Smooth muscle cell (in vitro differentiated cells): ENCODE results near the gene NOD2. TPM values are rescaled to one million over a fixed set of nuclear protein-coding genes. Genes with fewer than 3 reads are reported as not detected.
A peak's percentile ranks its signal among the peaks of the same experiment; 100 is the strongest.

ENCODE experiments used
- DNase-seq: peaks from one replicate; lab custom pipeline; 2025; ENCODE audit not compliant: unreplicated experiment; lab: John Stamatoyannopoulos, UW
- H2AFZ ChIP-seq: fragments of 200-600 bp; sonication (generic); 2 replicates; pipeline ENCODE4 v1.6.0; 2016; ENCODE audit warnings: antibody characterized with exemption, low read depth, mild to moderate bottlenecking
- H3F3A ChIP-seq: fragments of 200-600 bp; sonication (generic); 2 replicates; pipeline ENCODE4 v1.6.0; 2017; ENCODE audit warnings: antibody characterized with exemption, low read depth
- H3K27ac ChIP-seq: fragments of 200-600 bp; sonication (generic); 2 replicates; pipeline ENCODE4 v1.5.1; 2016; ENCODE audit warnings: low read depth, mild to moderate bottlenecking
- H3K27me3 ChIP-seq: fragments of 200-600 bp; sonication (generic); 2 replicates; pipeline ENCODE4 v1.6.1; 2016; ENCODE audit warnings: low read depth, mild to moderate bottlenecking
- H3K36me3 ChIP-seq: fragments of 200-600 bp; sonication (generic); 2 replicates; pipeline ENCODE4 v1.5.1; 2016; ENCODE audit warnings: low read depth
- H3K4me1 ChIP-seq: fragments of 200-600 bp; sonication (generic); 2 replicates; pipeline ENCODE4 v1.5.1; 2016; ENCODE audit warnings: low read depth
- H3K4me2 ChIP-seq: fragments of 200-600 bp; sonication (generic); 2 replicates; pipeline ENCODE4 v1.6.0; 2016; ENCODE audit warnings: mild to moderate bottlenecking
- H3K4me3 ChIP-seq: fragments of 200-600 bp; sonication (generic); 2 replicates; pipeline ENCODE4 v1.5.1; 2016; ENCODE audit warnings: mild to moderate bottlenecking
- H3K79me2 ChIP-seq: fragments of 200-600 bp; sonication (generic); 2 replicates; pipeline ENCODE4 v1.6.0; 2016; ENCODE audit warnings: low read depth, mild to moderate bottlenecking
- H3K9ac ChIP-seq: fragments of 200-600 bp; sonication (generic); 2 replicates; pipeline ENCODE4 v1.6.0; 2016; ENCODE audit warnings: low read depth
- H3K9me3 ChIP-seq: fragments of 200-600 bp; sonication (generic); replicated peaks from 2 replicates; pipeline ENCODE4 v1.5.1; 2016; ENCODE audit warnings: low read depth
- H4K20me1 ChIP-seq: fragments of 200-600 bp; sonication (generic); 2 replicates; pipeline ENCODE4 v1.6.0; 2016; ENCODE audit warnings: low read depth
- WGBS: methylation state at CpG from one replicate; pipeline ENCODE4 v1.1.7; 2016; ENCODE audit warnings: low lambda C conversion rate; 5-methylcytosine and 5-hydroxymethylcytosine counted together
- polyA plus RNA-seq: library from polyadenylated mRNA; unstranded; fragments of >200 nt; fragmentation: Nextera tagmentation; extraction: Ambion mirVana; gene quantifications from 2 replicates; pipeline ENCODE4 v1.2.1, GENCODE V29; 2016
- total RNA-seq: library from RNA; depleted of rRNA; stranded (reverse); fragments of >200 nt; gene quantifications from 2 replicates; pipeline ENCODE4 v1.2.3, GENCODE V29; 2014
- TF ChIP-seq, protein P1 (sequence below): fragments of 200-600 bp; sonication (generic); IDR thresholded peaks from 2 replicates; pipeline ENCODE4 v1.5.1; 2017; ENCODE audit warnings: borderline replicate concordance, mild to moderate bottlenecking, antibody characterized with exemption; ENCODE audit not compliant: insufficient read depth, poor library complexity, severe bottlenecking

The NOD2 gene
- total and polyA plus RNA-seq, 2 experiments from 2014 or later = 0.90 TPM; not detected in 1

DNA sequence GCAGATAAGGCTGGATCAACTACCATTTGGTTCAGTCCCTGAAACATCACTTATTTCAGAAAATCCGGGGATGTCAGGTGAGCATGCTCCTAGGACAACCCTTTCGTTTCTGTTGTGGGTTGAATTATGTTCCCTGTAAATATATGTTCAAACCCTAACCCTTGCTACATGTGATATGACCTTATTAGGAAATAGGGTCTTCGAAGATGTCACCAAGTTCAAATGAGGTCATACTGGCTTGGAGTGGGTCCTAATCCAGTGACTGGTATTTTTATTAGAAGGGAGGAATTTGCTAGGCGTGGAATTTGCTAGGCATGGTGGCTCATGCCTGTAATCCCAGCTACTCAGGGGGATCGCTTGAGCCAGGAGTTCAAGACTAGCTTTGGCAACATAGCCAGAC, 33.6 kb upstream of the NOD2 start:
- DNase-seq = no peak
- Histone ChIP-seq H3F3A (no peaks in the 10 kb centered on the region), H2AFZ (no peak overlapping the region), H3K27me3 (no peaks in the 10 kb centered on the region), H3K9ac (no peak overlapping the region), H3K4me2 (no peak overlapping the region), H3K4me1 (no peaks in the 10 kb centered on the region), H3K79me2 (no peaks in the 10 kb centered on the region), H3K36me3 (no peaks in the 10 kb centered on the region), H3K27ac (no peak overlapping the region), H4K20me1 (no peaks in the 10 kb centered on the region), H3K4me3 (no peak overlapping the region), H3K9me3 (no peaks in the 10 kb centered on the region)
- TF ChIP-seq, protein P1, sequence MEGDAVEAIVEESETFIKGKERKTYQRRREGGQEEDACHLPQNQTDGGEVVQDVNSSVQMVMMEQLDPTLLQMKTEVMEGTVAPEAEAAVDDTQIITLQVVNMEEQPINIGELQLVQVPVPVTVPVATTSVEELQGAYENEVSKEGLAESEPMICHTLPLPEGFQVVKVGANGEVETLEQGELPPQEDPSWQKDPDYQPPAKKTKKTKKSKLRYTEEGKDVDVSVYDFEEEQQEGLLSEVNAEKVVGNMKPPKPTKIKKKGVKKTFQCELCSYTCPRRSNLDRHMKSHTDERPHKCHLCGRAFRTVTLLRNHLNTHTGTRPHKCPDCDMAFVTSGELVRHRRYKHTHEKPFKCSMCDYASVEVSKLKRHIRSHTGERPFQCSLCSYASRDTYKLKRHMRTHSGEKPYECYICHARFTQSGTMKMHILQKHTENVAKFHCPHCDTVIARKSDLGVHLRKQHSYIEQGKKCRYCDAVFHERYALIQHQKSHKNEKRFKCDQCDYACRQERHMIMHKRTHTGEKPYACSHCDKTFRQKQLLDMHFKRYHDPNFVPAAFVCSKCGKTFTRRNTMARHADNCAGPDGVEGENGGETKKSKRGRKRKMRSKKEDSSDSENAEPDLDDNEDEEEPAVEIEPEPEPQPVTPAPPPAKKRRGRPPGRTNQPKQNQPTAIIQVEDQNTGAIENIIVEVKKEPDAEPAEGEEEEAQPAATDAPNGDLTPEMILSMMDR = no peak
- WGBS = 73% methylated on average over 5 of the region's 5 CpGs

- TF ChIP-seq, protein P1 = no peak
These were observed 31.0 kb upstream of the NOD2 start for GRCh38 chr16:50662306-50662940.

GRCh38 chr16:50664270-50664669, 29.1 kb upstream of the NOD2 start:
- no peaks in the 10 kb centered on the region for H3F3A ChIP-seq
- H3K27ac ChIP-seq = no peak overlapping the region
- H2AFZ ChIP-seq = peak overlapping the region; percentile 96
- no peaks in the 10 kb centered on the region for H3K79me2 ChIP-seq
- H3K4me1 ChIP-seq = peaks cover 5% of the 10 kb centered on the region
- H3K4me3 ChIP-seq = no peak overlapping the region
- no peaks in the 10 kb centered on the region for H3K27me3 ChIP-seq
- H3K9ac ChIP-seq = no peak overlapping the region
- WGBS = 97% methylated on average over 5 of the region's 5 CpGs
- H3K4me2 ChIP-seq = no peak overlapping the region
- H3K36me3 ChIP-seq = no peaks in the 10 kb centered on the region
- TF ChIP-seq, protein P1 = no peak
- H3K9me3 ChIP-seq = no peaks in the 10 kb centered on the region
- H4K20me1 ChIP-seq = no peaks in the 10 kb centered on the region
- no peak for DNase-seq

More at GRCh38 chr16:50662306-50662940, 31.0 kb upstream of the NOD2 start:
- H3F3A ChIP-seq = no peaks in the 10 kb centered on the region
- H3K4me2 ChIP-seq = no peak overlapping the region
- H3K4me1 ChIP-seq = no peaks in the 10 kb centered on the region
- no peaks in the 10 kb centered on the region for H3K27me3 ChIP-seq
- H3K27ac ChIP-seq = no peak overlapping the region
- H4K20me1 ChIP-seq = no peaks in the 10 kb centered on the region
- H2AFZ ChIP-seq = no peak overlapping the region
- no peaks in the 10 kb centered on the region for H3K36me3 ChIP-seq
- H3K79me2 ChIP-seq = no peaks in the 10 kb centered on the region
- H3K9me3 ChIP-seq = no peaks in the 10 kb centered on the region
- no peak overlapping the region for H3K4me3 ChIP-seq
- WGBS = 94% methylated on average over 10 of the region's 10 CpGs
- DNase-seq = no peak
- no peak overlapping the region for H3K9ac ChIP-seq

GRCh38 chr16:50665128-50665878, 28.1 kb upstream of the NOD2 start:
- Histone ChIP-seq H2AFZ (peak overlapping the region; percentile 96), H3K27ac (no peak overlapping the region), H3K79me2 (no peaks in the 10 kb centered on the region), H3K9me3 (no peaks in the 10 kb centered on the region), H3F3A (no peaks in the 10 kb centered on the region), H3K4me1 (peaks cover 5% of the 10 kb centered on the region), H3K9ac (peak overlapping the region; percentile 41), H3K27me3 (no peaks in the 10 kb centered on the region), H4K20me1 (no peaks in the 10 kb centered on the region), H3K4me2 (peak overlapping the region; percentile 89), H3K36me3 (no peaks in the 10 kb centered on the region), H3K4me3 (peak overlapping the region; percentile 52)
- 23% methylated on average over 39 of the region's 40 CpGs for WGBS
- TF ChIP-seq, protein P1 = peak; percentile 89
- peak; percentile 57 for DNase-seq
